Femur (tissue), 1 donor: Measurements from ENCODE around the gene ERBB4.
"Not testable (repeated sequence)": the region's sequence is repeated elsewhere in the genome, so short reads cannot be mapped to it uniquely, and the experiment has no call there.

ENCODE experiments used
- DNase-seq: peaks from one replicate; pipeline ENCODE4 v3.0.0-alpha.2; 2017

ERBB4 gene

DNA sequence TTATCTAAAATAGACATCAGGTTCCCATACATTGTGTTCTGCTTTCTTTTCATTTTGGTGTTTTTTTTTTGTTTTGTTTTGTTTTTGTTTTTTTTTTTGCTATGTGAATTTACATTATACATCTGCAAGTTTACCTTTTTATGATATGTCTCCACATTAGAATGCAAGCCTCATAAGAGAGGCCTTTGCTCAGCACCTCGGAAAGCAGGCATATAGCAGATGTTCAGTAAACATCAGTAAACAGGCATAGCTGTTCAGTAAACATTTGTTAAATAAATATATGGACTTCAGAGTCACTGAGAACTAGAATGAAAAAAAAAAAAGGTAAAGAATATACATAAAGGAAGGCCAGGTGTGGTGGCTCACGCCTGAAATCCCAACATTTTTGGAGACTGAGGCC, 405.3 kb downstream of the ERBB4 start:
- no peak for DNase-seq

GRCh38 chr2:212124598-212124997, 414.0 kb downstream of the ERBB4 start:
- DNase-seq = no peak

DNA sequence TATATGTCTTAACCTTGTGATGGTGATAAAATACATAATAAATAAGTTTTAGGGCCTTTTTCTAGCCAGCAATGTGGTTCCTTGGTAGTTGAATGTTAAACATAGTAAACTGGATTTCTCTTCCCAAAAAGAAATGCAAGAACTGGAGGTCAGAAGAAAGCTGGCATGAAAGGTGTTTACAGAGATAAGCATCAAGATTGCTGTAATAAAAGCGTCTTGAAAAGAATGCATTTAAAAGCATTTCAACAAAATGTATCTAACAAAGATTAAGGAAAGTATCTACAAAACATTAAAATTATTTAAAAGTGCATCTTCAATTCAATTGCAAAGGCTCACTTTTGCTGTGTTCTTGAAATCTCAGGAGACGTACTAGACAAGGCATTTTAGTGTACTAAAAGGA, 419.0 kb downstream of the ERBB4 start:
- no peak for DNase-seq

DNA sequence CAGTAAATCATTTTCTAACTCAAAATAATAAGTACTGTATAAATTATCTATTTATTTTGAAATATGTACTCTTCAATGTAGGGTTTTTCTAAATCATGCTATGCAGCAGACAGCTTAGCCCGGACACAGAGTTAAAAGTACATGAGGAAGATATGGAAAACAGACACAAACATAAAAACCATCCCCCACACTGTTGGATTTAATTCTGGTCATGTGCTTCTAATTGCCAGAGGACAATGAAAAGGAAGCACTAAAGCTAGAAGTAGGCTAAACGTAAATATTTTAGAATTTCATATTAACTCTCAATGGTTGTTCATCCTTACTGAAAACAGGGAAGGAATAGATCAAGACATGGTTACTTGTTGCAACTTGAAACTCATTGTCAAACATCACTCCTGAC, 420.7 kb downstream of the ERBB4 start:
- DNase-seq = no peak

GRCh38 chr2:212114489-212114888, 424.1 kb downstream of the ERBB4 start:
- no peak for DNase-seq

DNA sequence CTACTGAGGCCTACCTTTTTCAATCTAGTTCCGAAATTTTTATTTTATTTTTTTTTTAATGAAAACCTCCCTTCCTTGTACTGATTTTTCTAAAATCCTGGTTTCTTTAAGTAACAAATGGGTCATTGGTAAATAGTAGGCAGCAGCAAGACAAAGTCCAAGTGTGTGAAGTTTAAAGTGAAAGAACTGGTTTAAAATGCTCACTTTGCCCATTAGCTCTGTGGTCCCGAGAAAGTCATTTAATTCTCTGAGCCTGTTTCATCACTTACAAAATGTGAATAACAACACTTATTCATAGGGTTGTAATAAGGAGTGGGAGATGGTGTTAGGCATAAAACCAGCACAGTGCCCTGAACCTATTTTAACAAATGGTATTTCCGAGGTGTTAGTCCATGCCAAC, 426.2 kb downstream of the ERBB4 start:
- no peak for DNase-seq

DNA sequence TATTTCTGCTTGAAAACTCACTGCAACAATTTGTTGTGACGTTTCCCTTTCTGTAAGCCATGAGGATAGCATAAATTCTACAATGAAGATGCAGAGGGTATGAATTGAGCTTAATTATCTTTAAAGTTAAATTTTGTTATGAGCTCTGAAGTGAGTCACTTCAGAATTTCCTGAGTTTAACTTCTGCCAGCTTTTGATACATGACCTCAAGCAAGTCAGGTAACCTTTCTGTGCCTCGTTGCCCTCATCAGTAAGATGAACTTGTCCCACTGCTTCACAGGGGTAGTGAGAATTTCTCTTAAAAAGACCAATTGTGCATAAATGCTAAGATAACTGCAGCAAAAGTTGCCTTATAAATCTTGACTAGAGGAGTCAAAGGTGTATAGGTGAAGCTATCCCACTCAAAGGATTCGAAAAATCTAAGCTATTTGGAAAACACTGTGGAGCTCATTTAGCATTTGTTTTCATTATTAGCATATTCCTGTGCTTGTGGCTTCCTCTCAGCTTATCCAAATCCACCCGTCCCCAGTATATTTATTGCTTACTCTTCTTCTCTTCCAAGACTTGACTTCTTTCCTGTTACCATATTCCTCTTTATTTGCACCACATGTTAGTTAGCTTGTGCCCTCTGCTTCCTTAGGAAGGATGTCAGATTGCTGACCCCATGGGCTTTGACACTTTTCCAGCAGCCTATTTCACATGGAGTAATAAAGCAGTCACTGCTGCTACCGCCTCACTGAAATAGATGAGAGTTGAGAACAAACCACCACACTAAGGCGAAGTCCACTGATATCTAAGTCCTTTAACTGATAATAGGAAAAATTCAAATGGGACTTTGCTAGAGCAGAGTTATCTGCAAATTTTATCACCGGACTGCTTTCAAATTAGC, 428.6 kb downstream of the ERBB4 start:
- no peak for DNase-seq

GRCh38 chr2:212109217-212109616, 429.4 kb downstream of the ERBB4 start:
- DNase-seq = no peak

DNA sequence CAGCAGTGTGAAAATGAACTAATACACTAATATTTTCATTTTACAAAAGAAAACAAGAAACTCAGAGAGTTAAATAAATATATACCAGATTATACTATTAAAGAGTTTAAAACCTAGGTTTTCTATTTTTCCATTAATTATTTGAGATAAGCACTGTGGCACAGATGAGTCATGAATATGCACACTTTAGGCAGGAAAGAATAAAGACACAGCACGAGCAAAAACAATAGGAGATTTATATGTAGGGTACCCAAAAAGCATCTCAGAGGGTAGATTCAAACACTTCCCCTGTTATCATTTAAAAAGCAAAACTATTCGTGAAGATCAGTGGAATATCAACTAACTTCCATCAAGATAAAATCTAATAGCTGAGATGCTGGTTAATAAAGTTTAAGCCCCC, 430.6 kb downstream of the ERBB4 start:
- no peak for DNase-seq

DNA sequence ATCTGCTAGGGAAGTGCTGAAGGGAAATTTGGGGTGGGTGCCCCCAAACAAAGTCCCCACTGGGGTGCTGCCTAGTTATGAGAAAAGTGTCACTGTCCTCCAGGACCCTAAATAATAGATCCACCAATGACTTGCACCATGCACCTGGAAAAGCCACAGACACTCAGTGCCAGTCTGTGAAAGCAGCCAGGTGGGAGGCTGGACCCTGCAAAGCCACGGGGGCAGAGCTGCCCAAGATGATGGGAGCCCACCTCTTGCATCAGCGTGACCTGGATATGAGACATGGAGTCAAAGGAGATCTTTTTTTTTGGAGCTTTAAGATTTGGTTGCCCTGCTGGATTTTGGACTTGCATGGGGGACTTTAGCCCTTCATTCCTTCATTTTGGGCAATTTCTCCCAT, 431.6 kb downstream of the ERBB4 start:
- no peak for DNase-seq

GRCh38 chr2:212106536-212106935, 432.1 kb downstream of the ERBB4 start:
- DNase-seq = not testable (repeated sequence)

DNA sequence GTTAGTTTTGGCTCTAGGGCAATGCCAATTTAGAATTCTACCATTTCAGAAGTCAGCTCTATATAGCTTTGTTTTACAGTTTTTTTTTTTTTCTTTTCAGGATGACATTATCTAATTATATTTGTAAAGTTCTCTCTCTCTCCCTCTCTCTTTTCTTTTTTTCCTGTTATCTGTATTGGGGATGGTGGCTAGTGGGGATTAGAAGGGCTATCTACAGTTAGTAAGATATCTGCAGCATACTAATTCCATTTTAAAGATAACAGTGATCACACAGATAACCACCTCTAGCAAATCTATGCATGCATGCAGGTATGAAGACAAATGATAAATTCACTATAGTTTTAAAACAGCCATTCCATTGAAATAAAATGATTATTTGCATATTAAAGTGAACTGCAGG, 438.9 kb downstream of the ERBB4 start:
- DNase-seq = no peak

GRCh38 chr2:212098966-212099365, 439.6 kb downstream of the ERBB4 start:
- no peak for DNase-seq

- no peak for DNase-seq
These were observed 441.6 kb downstream of the ERBB4 start for GRCh38 chr2:212097001-212097400.

DNA sequence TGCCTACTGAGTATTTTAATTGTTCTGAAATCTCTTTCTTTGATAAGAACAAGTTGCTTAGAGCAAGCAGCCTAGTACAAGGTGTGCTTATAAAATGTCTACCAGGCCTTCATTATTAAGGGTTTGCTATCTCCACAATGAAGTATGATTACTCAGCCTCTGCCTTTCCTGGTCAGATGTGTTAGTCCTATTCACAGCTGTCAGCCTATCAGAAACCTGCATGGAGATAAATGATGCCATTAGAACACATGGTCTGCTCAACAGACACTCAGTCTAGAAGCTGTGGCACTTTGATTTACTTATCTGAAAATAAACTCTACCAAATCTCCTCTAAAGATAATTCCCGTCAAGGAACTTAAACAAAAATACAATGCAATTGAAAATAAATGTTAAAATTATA, 448.7 kb downstream of the ERBB4 start:
- no peak for DNase-seq

GRCh38 chr2:212088353-212088752, 450.2 kb downstream of the ERBB4 start:
- no peak for DNase-seq

DNA sequence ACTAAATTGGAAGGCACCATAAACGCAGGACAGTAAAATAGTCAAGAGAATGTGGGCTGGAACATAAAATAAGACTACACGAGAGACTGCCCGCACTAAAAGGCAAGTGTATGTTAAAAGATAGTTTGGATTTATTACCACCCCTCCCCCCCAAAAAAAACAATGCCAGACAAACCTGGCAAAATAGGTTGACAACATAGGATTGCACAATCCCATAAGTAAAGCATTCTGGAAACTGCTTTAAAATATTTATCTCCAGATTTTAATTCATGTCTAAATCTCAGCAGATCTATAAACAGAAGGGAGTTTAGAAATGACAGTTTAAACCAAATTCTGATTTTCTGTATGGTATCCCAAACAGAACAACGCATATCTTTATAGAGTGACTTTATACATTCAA, 455.1 kb downstream of the ERBB4 start:
- no peak for DNase-seq

- no peak for DNase-seq
These were observed 460.5 kb downstream of the ERBB4 start for GRCh38 chr2:212078103-212078502.

DNA sequence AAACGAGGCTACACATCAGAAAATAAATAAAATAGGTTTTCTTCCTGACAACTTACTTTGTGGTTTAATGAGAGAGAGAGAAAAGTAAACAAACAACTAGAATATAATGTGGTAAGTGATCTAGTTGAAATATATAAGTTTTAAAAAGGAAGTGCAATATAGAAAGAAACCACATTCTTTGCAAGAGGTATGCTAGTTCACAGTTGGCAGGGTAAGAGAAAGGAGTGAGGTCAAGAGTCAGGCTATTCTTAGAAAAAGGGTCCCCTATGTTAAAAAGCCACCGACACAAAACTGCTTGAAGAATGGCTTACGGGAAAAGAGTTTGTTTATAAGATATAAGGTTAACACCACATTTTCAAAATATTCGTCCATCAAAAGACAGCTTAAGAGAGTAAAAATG, 462.1 kb downstream of the ERBB4 start:
- no peak for DNase-seq

GRCh38 chr2:212073360-212073759, 465.2 kb downstream of the ERBB4 start:
- DNase-seq = no peak

DNA sequence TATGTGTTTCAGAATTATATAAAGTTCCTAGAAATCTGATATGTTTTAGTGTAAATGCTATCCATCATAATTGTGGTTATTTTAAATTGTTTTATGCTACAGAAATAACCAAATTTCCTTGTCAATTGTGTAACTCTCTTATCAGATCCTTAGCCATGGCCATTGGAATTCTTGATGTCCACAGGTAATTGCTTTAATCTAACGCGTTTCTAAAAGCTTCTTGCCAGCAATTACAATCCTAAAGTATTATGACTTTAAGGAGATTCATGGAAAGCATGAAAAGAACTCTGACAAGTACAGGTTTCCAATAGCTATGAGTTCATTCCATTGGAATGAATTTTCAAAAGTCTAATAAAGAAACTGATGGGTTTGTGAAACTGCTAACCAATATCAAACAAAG, 472.1 kb downstream of the ERBB4 start:
- DNase-seq = no peak

DNA sequence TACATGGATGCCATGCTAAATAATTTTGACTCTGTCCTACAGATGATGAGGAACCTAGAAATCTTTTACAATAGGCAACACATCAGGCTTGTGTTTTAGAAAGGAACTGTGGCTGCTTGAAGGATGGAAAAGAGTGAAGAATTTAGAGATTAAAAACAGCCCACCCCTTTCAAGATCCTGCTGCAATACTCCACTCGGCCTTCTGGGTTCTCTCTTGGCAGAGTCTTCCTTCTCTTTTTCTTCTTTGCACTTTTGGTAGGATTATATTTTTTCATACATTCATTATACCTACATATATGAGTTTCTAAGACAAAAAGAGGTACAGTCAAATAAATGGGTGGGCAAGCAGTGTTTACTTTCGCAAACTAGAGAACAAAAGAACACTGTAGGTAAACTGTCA, 474.3 kb downstream of the ERBB4 start:
- DNase-seq = no peak

- DNase-seq = no peak
These were observed 486.0 kb downstream of the ERBB4 start for GRCh38 chr2:212052412-212053159.

- DNase-seq = no peak
These were observed 487.7 kb downstream of the ERBB4 start for GRCh38 chr2:212050871-212051270.
